ENCODE measurements around the gene TPCN2.

Gene TPCN2

DNA sequence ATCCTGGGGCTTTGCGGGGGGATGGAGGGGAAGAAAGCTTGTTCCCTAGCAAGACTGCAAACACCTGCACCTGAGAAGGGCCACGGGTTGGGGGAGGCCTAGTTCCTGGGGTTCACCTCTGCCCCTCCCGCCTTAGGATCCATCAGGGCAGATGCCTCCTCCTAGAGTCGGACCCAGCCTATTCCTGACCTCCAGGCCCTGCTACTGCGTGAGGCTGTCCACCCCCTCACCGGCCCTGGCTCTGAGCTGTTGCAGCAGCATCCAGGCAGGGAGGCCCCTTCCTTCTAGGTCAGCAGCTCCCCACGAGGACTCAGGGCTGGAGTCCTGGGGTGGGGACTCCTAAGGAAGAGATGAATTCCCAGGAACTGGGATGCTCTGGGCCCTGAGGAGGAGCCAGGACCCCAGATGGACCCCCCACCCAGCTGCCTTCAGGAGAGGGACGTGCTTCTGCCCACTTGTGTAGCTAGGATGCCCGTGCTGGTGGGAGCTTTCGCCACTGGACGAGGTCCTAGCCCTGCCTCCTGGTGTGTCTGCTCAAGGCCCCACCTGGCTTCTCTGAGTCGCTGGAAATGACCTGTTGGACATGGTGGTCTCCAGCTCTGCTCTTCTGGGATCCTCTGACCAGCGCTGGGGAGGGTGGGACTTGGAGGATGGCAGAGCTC, 46.0 kb upstream of the TPCN2 start:
- no peak for FAIRE-seq

GRCh38 chr11:69003301-69003865, 45.3 kb upstream of the TPCN2 start:
- no peak for DNase-seq (ENCODE audit: insufficient read length, low spot score)
- FAIRE-seq = no peak
- no peak for TF ChIP-seq CTCF (IDR thresholded peaks at IDR 0.05; ENCODE audit: insufficient read depth, missing control alignments)

More for the DNA sequence above, 46.0 kb upstream of the TPCN2 start:
- DNase-seq (ENCODE audit: insufficient read length, low spot score) = no peak
- TF ChIP-seq CTCF (IDR thresholded peaks at IDR 0.05; ENCODE audit: insufficient read depth, missing control alignments) = no peak

GRCh38 chr11:69003866-69004367, 44.8 kb upstream of the TPCN2 start:
- TF ChIP-seq CTCF (IDR thresholded peaks at IDR 0.05; ENCODE audit: insufficient read depth, missing control alignments) = no peak
- FAIRE-seq (no peak), DNase-seq (ENCODE audit: insufficient read length, low spot score) (no peak)

GRCh38 chr11:69004411-69005182, 44.1 kb upstream of the TPCN2 start:
- no peak for DNase-seq (ENCODE audit: insufficient read length, low spot score)
- no peak for TF ChIP-seq CTCF (IDR thresholded peaks at IDR 0.05; ENCODE audit: insufficient read depth, missing control alignments)
- no peak for FAIRE-seq

GRCh38 chr11:69005183-69005630, 43.5 kb upstream of the TPCN2 start:
- DNase-seq (ENCODE audit: insufficient read length, low spot score) = no peak
- no peak for TF ChIP-seq CTCF (IDR thresholded peaks at IDR 0.05; ENCODE audit: insufficient read depth, missing control alignments)
- FAIRE-seq = no peak

- no peak for TF ChIP-seq CTCF (IDR thresholded peaks at IDR 0.05; ENCODE audit: insufficient read depth, missing control alignments)
- FAIRE-seq = no peak
- no peak for DNase-seq (ENCODE audit: insufficient read length, low spot score)
These were observed 42.9 kb upstream of the TPCN2 start for GRCh38 chr11:69005631-69006368.
